Chondrocyte (in vitro differentiated cells): ENCODE results near the gene MTHFD1L. TPM values are rescaled to one million over a fixed set of nuclear protein-coding genes. Genes with fewer than 3 reads are reported as not detected.

Experiments
- DNase-seq: peaks from one replicate; pipeline ENCODE4 v3.0.0; 2021; ENCODE audit warnings: mixed read lengths, low spot score
- H3K27ac Mint-ChIP-seq: one replicate; pipeline ENCODE4 v1.8.0; 2021; ENCODE audit warnings: mild to moderate bottlenecking, moderate library complexity, mixed read lengths; ENCODE audit not compliant: unreplicated experiment
- H3K27me3 Mint-ChIP-seq: 2 replicates; pipeline ENCODE4 v1.8.0; 2021; ENCODE audit warnings: low read depth, mixed read lengths
- H3K36me3 Mint-ChIP-seq: 2 replicates; pipeline ENCODE4 v1.8.0; 2021; ENCODE audit warnings: low read depth, mixed read lengths
- H3K4me1 Mint-ChIP-seq: 2 replicates; pipeline ENCODE4 v1.8.0; 2021; ENCODE audit warnings: low read depth, mild to moderate bottlenecking, mixed read lengths
- H3K4me3 Mint-ChIP-seq: one replicate; pipeline ENCODE4 v1.8.0; 2021; ENCODE audit warnings: mild to moderate bottlenecking, moderate library complexity, mixed read lengths; ENCODE audit not compliant: unreplicated experiment
- H3K9me3 Mint-ChIP-seq: 2 replicates; pipeline ENCODE4 v1.8.0; 2021; ENCODE audit warnings: low read depth, mixed read lengths
- total RNA-seq: library from RNA; stranded (reverse); gene quantifications from 3 replicates; pipeline ENCODE4 v1.2.1, GENCODE V29; 2021
- TF ChIP-seq, protein P1 (sequence below): fragments of 200-600 bp; sonication (generic); IDR thresholded peaks from 2 replicates; pipeline ENCODE4 v1.5.0; 2021; ENCODE audit warnings: antibody characterized with exemption, mild to moderate bottlenecking, moderate library complexity

Gene MTHFD1L
- total RNA-seq, 1 donor from 2014 or later: 93.7 TPM

DNA sequence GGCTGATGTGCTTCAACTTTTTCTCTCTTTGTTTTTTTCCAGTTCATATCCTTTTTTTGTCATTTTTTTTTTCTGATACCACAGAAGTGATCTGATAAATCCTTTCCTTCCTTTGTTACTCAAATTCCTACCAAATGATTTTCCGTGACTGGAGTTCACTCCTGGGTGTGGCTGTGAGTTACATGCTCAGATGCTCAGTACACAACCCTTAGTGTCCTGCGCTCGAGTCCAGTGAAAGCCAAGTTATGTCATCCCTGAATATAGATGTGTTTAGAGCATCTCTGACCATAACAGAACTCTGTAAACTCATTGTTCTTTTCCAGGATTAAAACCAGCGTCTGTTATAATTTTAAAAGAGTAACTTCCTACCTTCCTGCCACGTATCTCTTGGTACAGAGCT is 227.1 kb downstream of the MTHFD1L start:
- Mint-ChIP-seq H3K27me3 (no peaks in the 10 kb centered on the region), H3K4me1 (peaks cover 21% of the 10 kb centered on the region), H3K27ac (no peak overlapping the region), H3K4me3 (no peak overlapping the region), H3K9me3 (no peaks in the 10 kb centered on the region), H3K36me3 (peaks cover 26% of the 10 kb centered on the region)
- TF ChIP-seq, protein P1, sequence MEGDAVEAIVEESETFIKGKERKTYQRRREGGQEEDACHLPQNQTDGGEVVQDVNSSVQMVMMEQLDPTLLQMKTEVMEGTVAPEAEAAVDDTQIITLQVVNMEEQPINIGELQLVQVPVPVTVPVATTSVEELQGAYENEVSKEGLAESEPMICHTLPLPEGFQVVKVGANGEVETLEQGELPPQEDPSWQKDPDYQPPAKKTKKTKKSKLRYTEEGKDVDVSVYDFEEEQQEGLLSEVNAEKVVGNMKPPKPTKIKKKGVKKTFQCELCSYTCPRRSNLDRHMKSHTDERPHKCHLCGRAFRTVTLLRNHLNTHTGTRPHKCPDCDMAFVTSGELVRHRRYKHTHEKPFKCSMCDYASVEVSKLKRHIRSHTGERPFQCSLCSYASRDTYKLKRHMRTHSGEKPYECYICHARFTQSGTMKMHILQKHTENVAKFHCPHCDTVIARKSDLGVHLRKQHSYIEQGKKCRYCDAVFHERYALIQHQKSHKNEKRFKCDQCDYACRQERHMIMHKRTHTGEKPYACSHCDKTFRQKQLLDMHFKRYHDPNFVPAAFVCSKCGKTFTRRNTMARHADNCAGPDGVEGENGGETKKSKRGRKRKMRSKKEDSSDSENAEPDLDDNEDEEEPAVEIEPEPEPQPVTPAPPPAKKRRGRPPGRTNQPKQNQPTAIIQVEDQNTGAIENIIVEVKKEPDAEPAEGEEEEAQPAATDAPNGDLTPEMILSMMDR: no peak
- no peak for DNase-seq

DNA sequence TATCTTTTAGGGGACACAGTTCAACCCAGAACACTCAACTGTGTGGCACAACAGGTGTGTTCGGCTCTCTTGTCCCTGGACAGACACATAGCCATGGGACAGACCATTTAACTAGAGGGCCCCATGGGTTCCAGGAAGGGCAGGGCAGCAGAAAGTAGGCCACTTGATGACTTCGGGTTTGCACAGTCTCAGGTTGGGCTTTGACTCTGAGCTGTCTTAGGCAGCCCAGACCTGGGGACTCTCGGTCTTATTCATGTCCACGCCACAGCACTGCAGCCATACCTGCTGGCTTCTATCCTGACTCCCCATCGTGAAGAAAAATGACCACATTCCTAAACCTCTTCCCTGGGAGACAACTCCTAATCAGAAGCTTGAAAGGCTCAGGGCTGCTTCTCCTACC is 228.2 kb downstream of the MTHFD1L start:
- DNase-seq: no peak
- H3K4me3 Mint-ChIP-seq: no peak overlapping the region
- H3K9me3 Mint-ChIP-seq: no peaks in the 10 kb centered on the region
- no peak overlapping the region for H3K27ac Mint-ChIP-seq
- peaks cover 11% of the 10 kb centered on the region for H3K4me1 Mint-ChIP-seq
- H3K27me3 Mint-ChIP-seq: no peaks in the 10 kb centered on the region
- H3K36me3 Mint-ChIP-seq: peaks cover 27% of the 10 kb centered on the region
- TF ChIP-seq, protein P1: no peak

DNA sequence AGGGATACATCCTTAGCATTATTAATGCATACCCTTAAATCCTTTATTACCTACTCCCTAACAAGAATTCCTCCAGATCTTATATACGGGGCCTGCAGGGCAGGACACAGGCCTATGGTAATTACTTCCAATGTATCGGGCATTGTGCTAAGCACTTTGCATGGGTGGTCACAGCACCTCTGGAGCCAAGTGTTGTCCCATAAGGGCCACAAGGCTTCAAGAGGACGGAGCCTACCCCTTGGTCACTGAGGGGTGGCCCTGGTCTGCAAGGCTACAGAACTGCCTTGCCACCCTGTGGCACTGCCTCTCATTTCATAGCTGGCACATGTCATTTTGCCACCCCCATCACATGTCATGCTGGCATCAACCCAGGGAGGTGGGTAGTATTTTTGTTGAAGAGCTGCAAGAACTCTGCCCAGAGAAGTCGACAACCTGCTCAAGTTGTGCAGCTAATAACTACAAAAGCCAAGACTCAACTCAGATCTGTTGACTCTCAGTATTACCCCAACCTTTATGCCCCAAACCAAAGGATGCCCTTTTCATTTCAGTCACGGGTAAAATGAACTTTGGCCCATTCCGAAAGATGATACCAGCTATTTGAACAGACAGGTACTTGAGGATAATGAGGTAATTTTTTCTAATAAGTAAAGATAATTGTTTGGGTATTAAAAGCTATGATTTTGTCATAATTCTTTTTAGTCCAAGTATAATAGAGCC is 230.2 kb downstream of the MTHFD1L start:
- H3K27ac Mint-ChIP-seq: no peak overlapping the region
- H3K27me3 Mint-ChIP-seq: no peaks in the 10 kb centered on the region
- H3K4me1 Mint-ChIP-seq: peaks cover 8% of the 10 kb centered on the region
- peaks cover 33% of the 10 kb centered on the region for H3K36me3 Mint-ChIP-seq
- no peak overlapping the region for H3K4me3 Mint-ChIP-seq
- DNase-seq: no peak
- no peaks in the 10 kb centered on the region for H3K9me3 Mint-ChIP-seq
- TF ChIP-seq, protein P1: no peak

DNA sequence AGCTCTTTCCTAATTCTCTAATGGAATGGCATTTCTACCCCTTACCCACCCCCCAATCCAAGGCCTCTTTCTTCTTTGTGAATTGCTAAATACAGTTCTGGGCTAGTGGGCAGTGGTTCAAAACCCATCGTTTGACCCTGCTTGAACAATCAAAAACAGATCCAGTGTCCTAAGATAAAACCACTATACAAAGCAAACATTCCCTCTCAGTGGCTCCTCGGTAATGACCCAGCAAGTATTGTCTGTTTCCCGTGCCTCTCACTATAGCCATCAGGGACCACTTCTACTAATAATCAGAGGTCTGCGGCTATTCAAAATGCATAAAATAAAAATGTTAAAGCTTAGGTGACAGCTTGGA is 230.7 kb downstream of the MTHFD1L start:
- Mint-ChIP-seq H3K4me1 (peaks cover 10% of the 10 kb centered on the region), H3K9me3 (no peaks in the 10 kb centered on the region), H3K27ac (no peak overlapping the region), H3K36me3 (peaks cover 33% of the 10 kb centered on the region), H3K27me3 (no peaks in the 10 kb centered on the region), H3K4me3 (no peak overlapping the region)
- TF ChIP-seq, protein P1: no peak
- DNase-seq: no peak

DNA sequence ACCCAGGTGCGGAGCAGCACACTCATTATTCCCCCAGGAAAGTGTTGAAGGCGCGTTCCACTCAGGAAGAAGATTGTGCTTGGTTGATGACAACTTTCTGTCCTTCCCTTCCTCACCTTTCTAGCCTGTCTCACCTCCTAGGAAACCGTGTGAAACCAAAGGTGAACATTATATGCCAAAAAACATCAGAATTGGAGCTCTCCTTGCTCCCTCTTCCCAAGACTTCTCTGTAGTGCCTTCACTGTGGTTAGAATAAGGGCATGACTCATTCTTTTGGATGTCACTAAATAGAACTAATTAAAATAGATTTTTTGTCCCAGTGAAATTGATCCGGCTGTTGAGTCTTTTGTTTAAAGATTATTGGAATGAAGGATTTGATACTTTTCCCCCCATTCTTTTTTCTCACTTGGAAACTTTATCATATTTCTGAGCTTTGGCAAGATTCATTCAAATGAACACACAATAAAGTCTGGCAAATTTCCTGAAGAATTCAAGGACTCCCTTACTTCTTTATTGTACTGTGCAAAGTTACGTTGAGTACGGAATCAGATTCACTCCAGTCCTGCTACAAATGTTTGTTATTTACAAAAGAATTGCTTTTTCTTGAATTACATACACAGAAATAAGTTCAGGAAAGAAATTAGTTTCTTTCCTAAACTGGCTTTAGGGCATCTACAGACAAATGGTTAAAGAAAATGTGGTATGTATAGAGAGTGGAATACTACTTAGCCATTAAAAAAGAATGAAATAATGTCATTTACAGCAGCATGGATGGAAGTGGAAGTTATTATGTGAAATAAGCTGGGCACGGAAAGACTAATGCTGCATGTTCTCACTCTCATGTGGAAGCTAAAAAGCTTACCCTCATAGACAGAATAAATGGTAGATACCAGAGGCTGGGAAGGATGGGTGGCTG is 231.4 kb downstream of the MTHFD1L start:
- Mint-ChIP-seq H3K27ac (no peak overlapping the region), H3K4me1 (peaks cover 17% of the 10 kb centered on the region), H3K36me3 (peaks cover 33% of the 10 kb centered on the region), H3K9me3 (no peaks in the 10 kb centered on the region), H3K27me3 (no peaks in the 10 kb centered on the region), H3K4me3 (no peak overlapping the region)
- no peak for DNase-seq
- TF ChIP-seq, protein P1: no peak
